ENCODE data around the gene ABHD12. TPM values are rescaled to one million over a fixed set of nuclear protein-coding genes. Genes with fewer than 3 reads are reported as not detected.
"Not testable (repeated sequence)": the region's sequence is repeated elsewhere in the genome, so short reads cannot be mapped to it uniquely, and the experiment has no call there.

The ABHD12 gene
- total and polyA plus RNA-seq, 4 experiments from 2014 or later = 25.9 to 30.9 (median 29.6) TPM

- Mint-ChIP-seq H3K36me3 (peaks cover 0 to 7% of the 10 kb centered on the region in 2 donors), H3K4me1 (peaks cover 3 to 21% (median 10%) of the 10 kb centered on the region in 4 donors), H3K27me3 (no peaks in the 10 kb centered on the region), H3K4me3 (peak overlapping the region in 2 of 8 donors; percentile 19 to 34), H3K27ac (peak overlapping the region in 2 of 7 donors; percentile 19 to 24), H3K9me3 (peaks cover 0 to 8% (median 3%) of the 10 kb centered on the region in 8 donors)
- H3K4me3 ChIP-seq (ENCODE audit: low read length in 2 of 2) = no peak overlapping the region
- H3K27me3 ChIP-seq (ENCODE audit: insufficient read depth, low read length) = no peaks in the 10 kb centered on the region
- H3K27ac ChIP-seq (ENCODE audit: low read depth, low read length) = no peak overlapping the region
- peaks cover 11% of the 10 kb centered on the region for H3K4me1 ChIP-seq (ENCODE audit: insufficient read depth, low read length)
- no peaks in the 10 kb centered on the region for H3K36me3 ChIP-seq (ENCODE audit: insufficient read depth, low read length)
- intact Hi-C loops (cut with micrococcal nuclease) = loop anchor here (5.0 kb wide), 1 partner anchor 213 kb away; the partner anchor contains the start of gene NANP
- no peak for DNase-seq
- CTCF ChIA-PET (ENCODE audit: partially characterized antibody) = interaction anchor here (1.1 to 5.6 kb wide), 2 partner anchors 12 to 1967 kb away, joined by 3 to 32 read pairs; no protein-coding TSS in a partner anchor
- H3K9me3 ChIP-seq (ENCODE audit: control insufficient read depth in 1 of 2, low read length in 2 of 2) = no peaks in the 10 kb centered on the region
- POLR2A ChIA-PET (ENCODE audit: partially characterized antibody) = interaction anchor here (3.2 kb wide), 1 partner anchor 17 kb away, joined by 16 read pairs; the partner anchor contains the start of gene ABHD12
Observed at GRCh38 chr20:25408890-25409289, 18.3 kb upstream of the ABHD12 start.

GRCh38 chr20:25408170-25408547 lies 17.5 kb upstream of the ABHD12 start:
- peak overlapping the region; percentile 90 to 97 (median 92) for H3K4me3 Mint-ChIP-seq
- POLR2A ChIA-PET (ENCODE audit: partially characterized antibody) = interaction anchor here (1.3 to 3.2 kb wide), 3 partner anchors 9 to 317 kb away, joined by 6 to 16 read pairs (median 6); partner anchors contain the start of gene ABHD12
- peak overlapping the region; percentile 52 for H3K27ac ChIP-seq (ENCODE audit: low read depth, low read length)

DNA sequence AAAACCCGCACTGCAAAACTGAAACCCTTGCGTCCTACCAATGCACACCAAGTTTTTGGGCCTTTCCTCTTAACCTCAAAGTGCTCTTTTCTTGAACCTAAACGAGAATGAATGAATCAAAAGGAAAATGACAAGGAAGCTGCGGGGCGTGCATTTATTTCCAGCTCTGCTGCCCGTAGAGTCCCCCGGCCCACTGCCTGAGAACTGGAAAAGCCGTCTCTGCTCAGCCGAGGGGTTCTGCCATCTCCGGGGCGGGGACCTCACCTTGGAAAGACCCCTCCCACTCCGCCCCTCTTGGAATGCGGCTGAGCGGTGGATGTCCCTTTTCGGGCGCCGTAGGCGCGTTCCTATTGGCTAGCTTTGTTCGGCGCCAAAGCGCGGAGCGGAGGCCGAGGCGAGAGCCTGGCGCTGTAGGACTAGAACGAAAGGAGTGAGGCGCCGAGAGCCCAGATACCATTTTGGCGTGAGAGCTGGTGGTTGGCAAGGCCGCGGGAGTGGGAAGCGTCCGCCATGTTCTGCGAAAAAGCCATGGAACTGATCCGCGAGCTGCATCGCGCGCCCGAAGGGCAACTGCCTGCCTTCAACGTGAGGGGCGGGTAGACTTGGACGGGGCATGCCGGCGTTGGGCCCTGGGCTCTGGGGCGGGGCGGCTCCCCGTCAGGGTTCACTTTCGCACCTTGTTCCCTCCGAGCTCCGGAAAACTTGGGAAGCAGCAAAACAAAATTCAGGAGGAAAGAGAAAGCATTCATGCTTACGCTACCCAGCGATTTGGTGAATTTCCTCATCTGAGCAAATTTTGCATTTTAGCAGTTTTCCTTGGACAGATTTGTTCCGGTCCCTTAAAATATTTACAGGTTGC lies 16.9 kb upstream of the ABHD12 start, which contains the start of gene GINS1:
Gene GINS1 (plus strand): TSS at position 363 of the 859 bp plus-strand sequence. CDS start 148 bp downstream, at position 511.
- no peaks in the 10 kb centered on the region for H3K9me3 ChIP-seq (ENCODE audit: control insufficient read depth in 1 of 2, low read length in 2 of 2)
- peaks cover 0 to 7% of the 10 kb centered on the region in 2 donors for H3K36me3 Mint-ChIP-seq
- no peaks in the 10 kb centered on the region for H3K36me3 ChIP-seq (ENCODE audit: insufficient read depth, low read length)
- H3K4me3 ChIP-seq (ENCODE audit: low read length in 2 of 2) = peak within 1 kb of the TSS; percentile 46 to 81
- ChIA-PET POLR2A (ENCODE audit: partially characterized antibody) (interaction anchor here (0.6 to 3.2 kb wide), 4 partner anchors 8 to 317 kb away, joined by 3 to 16 read pairs (median 6); partner anchors contain the start of gene ABHD12), CTCF (ENCODE audit: partially characterized antibody) (interaction anchor here (1.0 to 5.6 kb wide), 4 partner anchors 10 to 1966 kb away, joined by 3 to 32 read pairs (median 3); no protein-coding TSS in a partner anchor)
- peaks cover 11% of the 10 kb centered on the region for H3K4me1 ChIP-seq (ENCODE audit: insufficient read depth, low read length)
- peak within 1 kb of the TSS; percentile 90 to 97 (median 92) for H3K4me3 Mint-ChIP-seq
- peaks cover under 1 to 21% (median 14%) of the 10 kb centered on the region in 8 donors for H3K9me3 Mint-ChIP-seq
- peaks cover 3 to 21% (median 10%) of the 10 kb centered on the region in 4 donors for H3K4me1 Mint-ChIP-seq
- no peaks in the 10 kb centered on the region for H3K27me3 ChIP-seq (ENCODE audit: insufficient read depth, low read length)
- H3K27ac ChIP-seq (ENCODE audit: low read depth, low read length) = peak within 1 kb of the TSS; percentile 52
- H3K27me3 Mint-ChIP-seq = no peaks in the 10 kb centered on the region
- peak within 1 kb of the TSS; percentile 70 to 89 (median 88) for H3K27ac Mint-ChIP-seq
- DNase-seq = peak; percentile 62 to 76 (median 71)
- intact Hi-C loops (cut with micrococcal nuclease) = loop anchor here (1.0 to 5.0 kb wide), 2 partner anchors 17 to 215 kb away; partner anchors contain the start of genes ABHD12 and NANP

More at GRCh38 chr20:25408170-25408547, 17.5 kb upstream of the ABHD12 start:
- CTCF ChIA-PET (ENCODE audit: partially characterized antibody) = interaction anchor here (1.0 to 5.6 kb wide), 3 partner anchors 11 to 1966 kb away, joined by 3 to 32 read pairs (median 3); no protein-coding TSS in a partner anchor
- no peaks in the 10 kb centered on the region for H3K36me3 ChIP-seq (ENCODE audit: insufficient read depth, low read length)
- peaks cover 3 to 21% (median 10%) of the 10 kb centered on the region in 4 donors for H3K4me1 Mint-ChIP-seq
- DNase-seq = no peak
- H3K4me1 ChIP-seq (ENCODE audit: insufficient read depth, low read length) = peaks cover 11% of the 10 kb centered on the region
- H3K4me3 ChIP-seq (ENCODE audit: low read length in 2 of 2) = peak overlapping the region; percentile 46 to 81
- H3K27ac Mint-ChIP-seq = peak overlapping the region in 6 of 7 donors; percentile 17 to 89 (median 79)
- intact Hi-C loops (cut with micrococcal nuclease) = loop anchor here (5.0 kb wide), 1 partner anchor 214 kb away; the partner anchor contains the start of gene NANP
- H3K27me3 Mint-ChIP-seq = no peaks in the 10 kb centered on the region
- H3K36me3 Mint-ChIP-seq = peaks cover 0 to 7% of the 10 kb centered on the region in 2 donors
- no peaks in the 10 kb centered on the region for H3K27me3 ChIP-seq (ENCODE audit: insufficient read depth, low read length)
- H3K9me3 ChIP-seq (ENCODE audit: control insufficient read depth in 1 of 2, low read length in 2 of 2) = no peaks in the 10 kb centered on the region
- peaks cover 0 to 15% (median 9%) of the 10 kb centered on the region in 8 donors for H3K9me3 Mint-ChIP-seq

DNA sequence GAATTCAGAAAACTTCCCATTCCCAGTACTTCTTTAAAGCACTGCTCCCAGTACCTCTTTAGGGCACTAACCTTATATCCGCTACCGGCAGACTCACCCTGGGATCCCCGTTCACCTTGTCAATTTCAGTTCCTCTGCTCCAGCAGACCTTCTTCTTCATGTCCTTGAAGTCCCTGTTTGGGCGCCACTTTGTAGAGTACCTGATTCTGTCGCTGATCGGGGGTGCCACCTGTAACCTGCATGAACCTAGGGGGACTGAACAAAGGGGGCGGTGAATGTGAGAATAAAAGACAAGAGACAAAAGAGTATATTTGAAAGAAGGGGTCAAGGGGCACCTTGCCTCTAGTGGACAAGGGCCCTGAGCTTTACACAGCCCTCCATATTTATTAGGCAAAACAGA lies 11.9 kb upstream of the ABHD12 start:
- peaks cover 0 to 9% (median 6%) of the 10 kb centered on the region in 4 donors for H3K4me1 Mint-ChIP-seq
- no peak overlapping the region for H3K4me3 Mint-ChIP-seq
- no peak overlapping the region for H3K27ac Mint-ChIP-seq
- no peaks in the 10 kb centered on the region for H3K27me3 Mint-ChIP-seq
- Histone ChIP-seq H3K9me3 (ENCODE audit: control insufficient read depth in 1 of 2, low read length in 2 of 2) (no peaks in the 10 kb centered on the region), H3K27ac (ENCODE audit: low read depth, low read length) (no peak overlapping the region), H3K4me1 (ENCODE audit: insufficient read depth, low read length) (no peaks in the 10 kb centered on the region), H3K4me3 (ENCODE audit: low read length in 2 of 2) (no peak overlapping the region), H3K36me3 (ENCODE audit: insufficient read depth, low read length) (no peaks in the 10 kb centered on the region), H3K27me3 (ENCODE audit: insufficient read depth, low read length) (no peaks in the 10 kb centered on the region)
- H3K9me3 Mint-ChIP-seq = peaks cover 3 to 33% (median 22%) of the 10 kb centered on the region in 8 donors
- intact Hi-C loops (cut with micrococcal nuclease) = no loop called here
- DNase-seq = no peak
- peaks cover 0 to 5% of the 10 kb centered on the region in 2 donors for H3K36me3 Mint-ChIP-seq
- CTCF ChIA-PET (ENCODE audit: partially characterized antibody) = interaction anchor here (2.0 kb wide), 1 partner anchor 11 kb away, joined by 5 read pairs; no protein-coding TSS in a partner anchor
- POLR2A ChIA-PET (ENCODE audit: partially characterized antibody) = no interaction called here

DNA sequence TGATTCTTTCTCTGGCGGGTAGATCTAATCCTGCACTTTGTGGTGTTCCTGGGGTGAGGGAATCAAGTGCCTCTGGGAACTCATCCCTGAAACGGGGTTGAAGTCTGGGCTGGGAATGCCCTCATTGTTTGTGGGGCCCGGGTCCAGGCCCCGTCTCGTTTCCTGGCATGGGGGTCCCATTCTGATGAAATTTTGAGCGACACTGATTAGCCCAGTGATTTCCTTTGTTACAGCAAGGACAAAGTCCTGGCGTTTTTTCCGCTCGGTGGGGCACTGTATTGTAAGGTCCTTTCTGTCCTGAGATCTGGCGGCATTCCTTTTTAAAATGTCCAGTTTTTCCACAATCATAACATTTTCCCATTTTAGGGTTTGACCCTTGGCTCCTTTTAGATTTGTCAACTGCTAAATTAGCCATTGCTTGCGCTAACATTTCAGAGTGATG lies 9.7 kb upstream of the ABHD12 start:
- ChIA-PET CTCF (ENCODE audit: partially characterized antibody) (interaction anchor here (1.1 to 5.5 kb wide), 7 partner anchors 7 to 405 kb away, joined by 4 to 52 read pairs (median 17); partner anchors contain the start of gene GINS1), POLR2A (ENCODE audit: partially characterized antibody) (interaction anchor here (1.5 to 1.6 kb wide), 2 partner anchors 7 to 9 kb away, joined by 6 to 7 read pairs; partner anchors contain the start of genes ABHD12 and GINS1)
- H3K4me3 Mint-ChIP-seq; H3K27me3 ChIP-seq (ENCODE audit: insufficient read depth, low read length); H3K27ac Mint-ChIP-seq; intact Hi-C loops (cut with micrococcal nuclease); H3K36me3 Mint-ChIP-seq; H3K4me3 ChIP-seq (ENCODE audit: low read length in 2 of 2); H3K4me1 Mint-ChIP-seq; H3K27ac ChIP-seq (ENCODE audit: low read depth, low read length); H3K4me1 ChIP-seq (ENCODE audit: insufficient read depth, low read length); H3K9me3 ChIP-seq (ENCODE audit: control insufficient read depth in 1 of 2, low read length in 2 of 2); DNase-seq; H3K36me3 ChIP-seq (ENCODE audit: insufficient read depth, low read length); H3K27me3 Mint-ChIP-seq: not testable (repeated sequence)
- peaks cover 3 to 33% (median 22%) of the 10 kb centered on the region in 8 donors for H3K9me3 Mint-ChIP-seq

GRCh38 chr20:25399037-25399430 lies 8.4 kb upstream of the ABHD12 start:
- Histone ChIP-seq H3K4me1 (ENCODE audit: insufficient read depth, low read length) (no peaks in the 10 kb centered on the region), H3K4me3 (ENCODE audit: low read length in 2 of 2) (no peak overlapping the region), H3K27me3 (ENCODE audit: insufficient read depth, low read length) (no peaks in the 10 kb centered on the region), H3K9me3 (ENCODE audit: control insufficient read depth in 1 of 2, low read length in 2 of 2) (no peaks in the 10 kb centered on the region), H3K36me3 (ENCODE audit: insufficient read depth, low read length) (no peaks in the 10 kb centered on the region), H3K27ac (ENCODE audit: low read depth, low read length) (no peak overlapping the region)
- H3K4me3 Mint-ChIP-seq = no peak overlapping the region
- no peaks in the 10 kb centered on the region for H3K36me3 Mint-ChIP-seq
- H3K9me3 Mint-ChIP-seq = peaks cover 2 to 30% (median 21%) of the 10 kb centered on the region in 8 donors
- CTCF ChIA-PET (ENCODE audit: partially characterized antibody) = interaction anchor here (0.7 to 5.5 kb wide), 24 partner anchors 9 to 1462 kb away, joined by 3 to 52 read pairs (median 5); partner anchors contain the start of gene GINS1
- POLR2A ChIA-PET (ENCODE audit: partially characterized antibody) = interaction anchor here (0.9 to 1.6 kb wide), 3 partner anchors 8 to 405 kb away, joined by 3 to 7 read pairs (median 6); partner anchors contain the start of genes ABHD12 and GINS1
- no peaks in the 10 kb centered on the region for H3K4me1 Mint-ChIP-seq
- no peaks in the 10 kb centered on the region for H3K27me3 Mint-ChIP-seq
- no peak overlapping the region for H3K27ac Mint-ChIP-seq
- intact Hi-C loops (cut with micrococcal nuclease) = loop anchor here (1.0 kb wide), 3 partner anchors 89 to 405 kb away; no protein-coding TSS in a partner anchor
- peak in 4 of 5 donors; percentile 23 to 48 (median 42) for DNase-seq

Measured in CD4-positive, alpha-beta memory T cell (primary cell).